Central memory CD4-positive, alpha-beta T cell (primary cell): Measurements from ENCODE around the gene CFAP58.

Experiments used
- DNase-seq: peaks from one replicate; pipeline ENCODE4 v3.0.0; 2022

Gene CFAP58

DNA sequence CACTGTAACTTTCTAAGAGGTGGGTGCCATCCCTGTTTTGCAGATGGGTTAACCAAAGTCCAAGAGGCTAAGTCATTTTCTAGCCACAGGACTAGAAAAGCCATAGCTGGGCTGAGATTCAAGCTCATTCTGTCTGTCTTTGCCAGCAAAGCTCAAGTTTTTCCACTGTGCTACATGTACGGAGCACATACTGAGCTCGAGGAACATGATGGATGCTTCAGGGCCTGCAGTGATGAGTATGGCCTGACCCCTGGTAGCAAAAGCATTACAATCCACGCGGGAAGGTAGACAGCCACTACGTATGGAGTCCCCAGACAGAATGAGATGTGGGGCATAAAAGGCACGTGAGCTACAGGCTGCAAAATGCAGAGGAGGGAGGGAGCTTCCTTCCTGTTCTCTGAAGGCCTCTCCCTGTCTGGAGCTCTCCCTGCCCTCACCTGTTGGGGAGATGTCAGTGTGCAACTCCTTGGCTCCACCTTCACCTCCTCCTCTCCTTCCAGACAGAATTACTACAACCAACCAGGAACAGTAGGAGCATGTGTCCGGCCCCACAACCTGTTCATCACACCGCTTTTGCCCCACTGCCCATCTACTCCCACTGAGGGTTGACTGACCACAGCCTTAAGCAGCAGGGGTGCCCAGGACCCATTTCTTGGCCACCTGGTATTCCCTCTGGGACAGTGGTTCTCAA is 31.8 kb upstream of the CFAP58 start:
- DNase-seq, result peak; percentile 43

DNA sequence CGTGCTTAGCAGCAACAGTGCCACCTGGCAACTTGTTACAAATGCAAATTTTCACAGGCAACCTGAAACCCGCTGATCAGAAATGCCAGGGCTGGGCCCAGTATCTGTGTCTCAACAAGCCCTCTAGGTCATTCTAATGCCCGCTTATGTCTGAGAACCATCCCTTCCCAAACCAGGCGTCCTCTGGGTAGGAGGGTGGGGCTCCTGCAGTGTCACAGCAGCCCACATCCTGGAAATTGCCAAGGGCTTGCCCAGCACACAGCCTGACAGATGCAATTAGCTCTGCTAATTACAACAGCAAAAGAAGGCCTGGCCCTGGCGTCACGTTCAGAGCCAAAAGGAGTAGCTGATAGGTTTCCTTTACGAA is 31.2 kb upstream of the CFAP58 start:
- peak; percentile 28 for DNase-seq

DNA sequence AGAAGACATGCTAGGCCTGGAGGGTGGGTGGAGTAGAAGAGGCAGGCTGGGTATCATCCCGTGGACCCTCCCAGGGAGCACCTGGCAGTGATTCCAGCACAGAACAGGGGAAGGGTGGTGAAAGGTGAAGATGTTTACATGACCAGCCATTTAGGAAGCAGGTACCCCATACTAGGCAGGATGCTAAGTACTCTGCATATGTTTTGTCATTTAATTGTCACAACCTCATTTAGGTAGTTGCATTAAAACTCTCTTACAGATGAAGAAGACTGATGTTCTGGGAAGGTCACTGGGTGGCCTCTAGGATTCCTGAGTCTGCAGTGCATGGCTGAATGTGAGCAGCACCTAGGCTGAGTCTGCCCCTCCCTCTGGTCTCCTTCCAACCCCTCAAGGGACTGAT is 30.5 kb upstream of the CFAP58 start:
- no peak for DNase-seq

DNA sequence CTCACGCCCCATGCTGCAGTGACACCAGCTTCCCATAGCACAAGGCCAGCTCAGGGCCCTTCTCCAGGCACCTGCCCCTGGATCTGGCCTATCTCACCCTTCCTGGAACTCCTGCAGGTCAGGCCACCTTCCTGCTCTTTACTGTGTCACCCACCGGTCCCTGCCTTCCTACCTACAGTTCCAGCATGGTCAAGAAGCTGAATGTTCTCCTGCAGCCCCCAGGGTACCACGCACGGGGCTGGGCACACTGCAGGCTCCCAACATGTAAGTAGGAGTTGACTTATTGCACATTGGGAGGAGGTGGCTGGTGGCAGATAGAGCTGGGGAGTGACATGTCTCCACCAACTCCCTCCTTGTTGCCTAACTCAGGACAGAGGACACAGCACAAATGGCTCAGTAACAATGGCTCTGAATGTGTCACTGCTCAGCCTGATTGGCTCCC is 29.9 kb upstream of the CFAP58 start:
- no peak for DNase-seq

DNA sequence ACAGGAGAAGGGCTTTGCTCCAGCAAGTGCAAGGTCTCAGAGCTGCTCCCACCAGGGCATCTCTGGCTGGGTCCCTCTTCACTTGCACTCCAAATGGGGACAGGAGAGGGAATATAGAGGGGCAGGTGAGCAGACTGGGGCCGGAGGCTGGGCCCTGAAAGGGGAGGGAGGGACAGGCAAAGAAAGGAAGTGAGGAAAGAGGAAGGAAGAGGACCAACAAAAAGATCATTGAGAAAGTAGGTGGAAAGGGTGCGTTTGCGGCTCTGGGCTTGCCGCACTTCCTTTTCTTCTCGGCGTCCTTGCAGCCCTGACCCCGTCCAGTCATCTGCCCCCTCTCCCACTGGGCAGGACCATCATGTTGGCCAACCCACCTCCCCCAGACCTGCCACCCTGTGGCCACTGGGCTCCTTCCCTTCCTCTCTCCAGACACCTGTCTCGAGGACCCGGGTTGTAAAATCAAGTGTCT is 29.4 kb upstream of the CFAP58 start:
- DNase-seq, result no peak

DNA sequence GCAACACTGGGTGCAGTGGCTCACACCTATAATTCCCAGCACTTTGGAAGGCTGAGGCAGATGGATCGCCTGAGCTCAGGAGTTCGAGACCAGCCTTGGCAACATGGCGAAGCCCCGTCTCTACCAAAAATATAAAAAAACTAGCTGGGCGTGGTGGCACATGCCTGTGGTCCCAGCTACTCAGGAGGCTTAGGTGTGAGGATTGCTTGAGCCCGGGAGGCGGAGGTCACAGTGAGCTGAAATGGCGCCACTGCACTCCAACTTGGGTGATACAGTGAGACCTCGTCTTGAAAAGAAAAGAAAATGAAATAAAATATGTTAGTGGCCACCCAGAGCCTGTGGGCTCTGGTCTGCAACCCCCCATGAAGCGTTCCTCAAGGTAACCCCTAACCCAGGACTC is 28.7 kb upstream of the CFAP58 start:
- DNase-seq, result no peak

DNA sequence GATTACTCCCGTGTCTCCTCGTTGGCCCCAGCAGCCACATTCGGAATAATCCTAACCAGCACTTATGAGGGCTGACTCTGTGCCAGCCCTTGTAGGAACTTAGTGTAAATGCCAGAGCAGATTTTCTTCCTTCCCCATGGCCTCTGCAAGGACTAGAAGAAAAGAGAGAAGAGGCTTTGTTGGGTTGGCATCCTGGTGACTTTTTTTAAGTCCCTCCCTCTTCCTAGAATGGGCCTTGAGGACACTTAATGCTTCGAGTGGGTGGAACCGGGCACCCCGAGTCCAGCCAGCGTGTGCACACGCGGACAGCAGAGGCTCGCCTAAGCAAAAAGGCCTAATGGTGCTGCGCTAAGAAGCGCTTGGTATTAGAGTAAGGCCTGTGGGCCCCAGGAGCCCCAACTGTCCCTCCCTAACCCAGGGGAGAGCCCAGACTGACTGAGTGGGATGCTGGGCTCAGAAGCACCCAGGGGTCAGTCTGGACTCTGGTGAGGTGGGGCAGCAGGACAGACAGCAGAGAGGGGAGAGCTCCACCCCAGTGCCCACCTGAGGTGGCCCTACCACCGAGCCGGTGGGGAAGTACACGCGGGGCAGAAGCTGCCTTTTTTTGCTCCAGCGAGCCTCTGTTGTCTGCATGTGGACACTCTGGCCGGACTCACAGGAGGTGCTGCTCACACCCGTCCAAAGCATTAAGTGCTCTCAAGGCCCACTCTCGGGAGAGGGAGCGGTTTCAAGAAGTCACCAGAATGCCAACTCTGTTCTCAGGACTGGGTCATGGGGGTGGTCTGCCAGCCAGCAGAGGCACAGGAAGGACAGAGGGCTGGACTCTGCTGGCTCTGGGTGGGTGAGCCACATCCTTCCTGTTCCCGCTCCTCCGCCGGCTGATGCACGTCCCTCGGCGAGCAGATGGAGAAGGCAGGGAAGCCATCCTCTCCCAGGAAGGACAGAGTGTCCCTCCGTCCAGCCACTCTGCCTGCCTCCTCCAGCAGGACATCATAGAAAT is 27.9 kb upstream of the CFAP58 start:
- no peak for DNase-seq

DNA sequence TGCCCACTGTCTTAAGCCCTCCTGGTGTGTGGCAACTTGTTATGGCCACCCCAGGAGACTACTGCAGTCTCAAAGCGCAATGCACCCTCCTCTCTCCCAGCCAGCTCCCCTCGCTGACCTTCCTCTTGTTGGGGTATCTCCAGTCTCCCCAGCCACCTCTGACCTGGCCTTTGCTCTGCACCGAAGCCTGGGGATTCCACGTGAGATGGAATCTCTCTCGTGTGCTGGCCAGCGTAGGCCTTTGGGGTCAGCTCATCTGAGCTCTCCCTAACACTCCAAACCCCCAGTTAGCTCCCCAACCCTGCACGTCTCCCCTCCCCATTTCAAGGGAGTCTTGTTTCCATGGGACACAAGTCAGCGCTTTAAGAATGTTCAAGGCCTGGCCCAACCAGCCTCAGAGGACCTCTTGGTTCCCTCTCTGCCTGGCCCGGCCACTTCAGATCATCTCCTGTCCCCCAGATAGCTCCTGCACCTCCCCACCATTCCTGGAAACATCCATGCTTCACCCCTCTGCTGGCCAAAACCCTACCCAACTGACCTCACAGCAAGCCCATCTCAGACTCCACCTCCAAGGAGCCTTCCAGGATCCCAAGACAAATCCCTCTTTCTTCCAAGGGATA is 26.5 kb upstream of the CFAP58 start:
- DNase-seq, result no peak

DNA sequence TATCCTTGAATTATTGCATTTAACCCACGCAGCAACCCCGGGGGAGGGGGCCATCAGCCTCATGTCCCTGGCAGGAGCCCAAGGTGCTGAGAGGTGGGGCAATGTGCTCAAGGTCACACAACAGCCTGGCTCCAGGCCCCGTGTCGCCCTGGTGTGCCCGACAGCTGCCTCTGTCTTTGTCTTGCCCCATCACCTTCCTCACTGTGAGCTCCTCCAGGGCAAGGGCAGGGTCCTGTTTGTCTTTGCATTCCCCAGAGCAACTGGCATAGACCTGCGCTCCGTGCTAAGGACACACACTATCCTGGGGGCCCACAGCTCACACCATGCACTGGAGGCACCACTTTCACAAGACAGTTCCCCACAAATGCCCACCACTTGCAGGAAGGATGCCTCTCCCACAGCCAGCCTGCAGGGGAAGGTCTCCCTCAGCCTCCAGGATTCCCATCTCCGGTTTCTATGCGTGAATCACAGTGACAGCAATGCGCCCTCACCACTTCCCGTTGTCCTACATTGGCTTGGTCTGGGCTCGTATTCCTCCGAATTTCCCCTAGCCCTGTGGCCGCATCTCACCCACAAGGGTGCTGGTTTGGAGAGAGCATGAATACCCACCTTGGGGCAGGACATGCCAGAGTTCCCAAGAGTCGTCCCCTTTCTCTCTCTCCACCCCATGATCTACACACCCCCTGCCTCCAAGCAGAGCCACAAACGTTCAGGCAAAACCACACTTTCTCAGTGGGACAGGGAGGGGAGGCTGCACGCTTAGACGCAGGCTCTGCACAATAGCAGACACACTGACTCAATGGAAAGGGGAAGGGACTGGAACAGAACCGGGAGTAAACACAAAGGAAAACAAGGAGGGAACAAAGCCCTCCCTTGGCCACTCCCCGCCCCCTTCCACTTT is 25.6 kb upstream of the CFAP58 start:
- DNase-seq, result no peak

DNA sequence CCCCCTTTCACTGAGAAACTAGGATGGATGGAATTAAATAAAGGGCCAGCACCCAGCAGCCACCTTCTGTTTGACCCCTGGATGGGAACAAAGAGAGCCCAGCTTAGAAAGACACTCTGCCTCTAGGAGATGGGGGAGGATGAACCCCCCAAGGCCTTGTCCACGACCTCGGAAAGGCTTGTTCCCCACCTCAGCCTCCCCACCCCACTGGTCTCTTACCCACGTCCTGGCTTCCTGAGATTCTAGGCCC is 25.1 kb upstream of the CFAP58 start:
- no peak for DNase-seq

DNA sequence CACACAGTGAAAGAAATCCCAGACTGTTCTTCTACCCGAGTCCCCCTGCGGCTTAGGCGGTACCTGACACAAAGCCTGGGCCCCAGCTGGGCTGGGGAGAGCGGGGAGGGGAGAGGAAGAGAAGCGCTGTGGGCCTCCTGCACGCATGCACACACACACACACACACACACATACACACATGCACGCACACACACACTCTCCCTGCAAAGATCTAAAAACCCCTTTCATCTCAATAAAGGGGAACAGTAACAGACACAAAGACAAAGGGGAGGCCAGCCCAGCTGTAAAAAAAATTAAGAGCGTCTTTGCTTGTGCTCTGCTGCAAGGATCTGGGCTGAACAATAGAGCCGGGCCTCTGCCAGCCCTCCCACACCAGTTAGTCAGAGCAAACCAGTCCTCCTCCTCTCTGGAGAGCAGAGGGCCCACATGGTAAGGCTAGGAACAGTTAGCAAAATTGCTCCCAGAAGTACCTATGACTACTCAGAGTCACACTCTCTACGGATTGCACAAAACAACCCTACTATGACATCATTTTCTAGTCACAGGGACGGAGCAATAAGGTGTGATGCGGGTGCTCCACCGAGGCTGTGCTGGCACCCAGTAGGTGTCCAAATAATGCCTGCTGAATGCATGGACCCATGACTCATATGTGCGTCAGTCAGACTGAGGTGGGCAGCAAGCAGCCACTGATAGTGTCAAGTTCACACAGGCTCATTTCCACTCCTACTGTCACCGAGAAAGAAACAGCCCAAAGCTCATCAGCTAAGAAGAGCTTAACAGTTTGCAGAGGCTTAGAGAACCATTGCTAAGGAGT is 24.5 kb upstream of the CFAP58 start:
- peak; percentile 78 for DNase-seq

DNA sequence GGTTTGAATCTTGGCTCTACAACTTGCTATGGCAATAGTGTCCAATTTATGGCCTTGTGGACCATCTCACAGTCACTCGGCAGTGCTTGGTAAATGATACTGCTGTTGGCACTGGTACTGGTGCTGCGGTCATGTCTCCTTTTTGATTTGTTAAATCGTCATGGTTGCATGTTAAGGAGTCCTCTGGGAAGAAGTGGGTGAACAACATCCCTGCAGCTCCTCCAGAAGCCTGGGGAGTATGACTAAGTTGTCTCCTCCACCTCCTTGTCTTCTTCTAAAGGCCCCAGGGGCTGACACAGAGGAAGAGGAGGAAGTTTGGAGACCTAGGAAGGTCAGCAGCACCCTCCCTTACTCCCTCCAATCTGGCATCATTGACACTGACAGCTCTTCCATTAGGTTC is 23.9 kb upstream of the CFAP58 start:
- DNase-seq, result no peak

DNA sequence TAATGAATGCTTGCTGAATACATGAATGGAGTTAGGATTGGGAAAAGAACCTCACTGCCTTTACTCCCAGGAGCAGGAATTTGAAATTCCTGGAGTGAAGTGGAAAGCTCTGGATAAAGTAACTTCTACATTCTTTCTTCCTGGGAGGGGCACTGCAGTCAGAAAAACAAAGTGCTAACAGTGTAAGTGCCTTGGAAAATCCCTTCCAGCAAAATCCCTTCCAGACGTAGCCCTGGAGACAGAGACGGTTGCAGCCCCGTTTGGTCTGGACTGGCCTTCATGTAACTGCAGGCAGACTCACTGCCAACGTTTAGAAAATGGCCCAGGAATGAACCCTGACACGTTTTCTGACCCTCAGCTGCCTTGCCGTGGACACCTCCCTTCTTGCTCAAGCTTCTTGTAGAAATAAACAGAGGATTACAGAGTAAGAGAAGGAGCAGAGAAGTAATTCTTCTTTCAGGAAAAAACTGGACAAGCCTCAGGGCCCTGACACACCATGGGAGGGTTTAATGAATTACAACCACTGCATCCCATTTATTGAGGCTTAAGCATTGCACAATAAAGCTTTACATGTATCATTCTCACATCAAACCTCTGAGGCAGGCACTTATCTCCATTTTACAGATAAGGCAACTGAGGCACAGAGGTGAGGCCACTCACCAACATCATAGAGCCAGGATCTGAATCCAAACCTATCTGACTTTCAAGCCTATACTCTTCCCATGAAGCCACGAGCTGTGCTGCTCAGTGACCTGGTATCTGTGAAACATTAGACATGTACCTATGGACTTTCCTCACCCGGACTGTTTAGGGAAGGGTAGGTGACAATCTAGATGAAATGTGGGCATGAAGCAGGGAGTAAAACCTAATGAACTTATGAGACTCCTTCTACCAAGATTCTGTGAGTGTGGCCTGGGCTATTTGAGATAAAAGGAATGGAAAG is 23.2 kb upstream of the CFAP58 start:
- no peak for DNase-seq

DNA sequence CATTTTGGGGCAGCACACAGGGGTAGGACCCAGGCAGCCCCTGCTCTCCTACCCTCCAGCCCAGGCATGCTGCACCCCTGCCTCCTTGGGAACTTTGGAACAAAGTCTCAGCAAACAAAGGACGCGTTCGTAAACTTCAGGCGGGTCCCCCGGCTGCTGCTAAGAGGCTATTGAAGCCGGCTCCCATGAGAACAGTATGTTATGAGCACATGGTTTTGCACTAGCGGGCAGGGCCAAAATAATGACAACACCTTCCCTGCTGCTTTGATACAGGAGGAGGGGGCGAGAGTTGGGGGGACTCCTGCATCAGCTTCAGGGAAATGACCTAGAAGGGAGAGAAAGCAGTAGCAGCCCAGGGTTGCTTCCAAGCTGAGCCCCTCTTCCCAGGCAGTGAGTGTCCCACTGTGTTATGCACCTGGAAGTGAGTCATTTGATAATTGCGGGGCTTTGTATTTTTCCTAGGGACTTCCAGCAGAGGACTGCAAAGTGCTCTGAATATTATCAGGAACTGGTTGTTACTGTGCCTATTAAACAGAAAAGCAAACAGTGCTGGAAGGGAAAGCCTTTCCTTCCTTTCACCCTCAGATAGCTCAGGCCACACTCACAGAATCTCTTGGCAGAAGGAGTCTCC is 22.3 kb upstream of the CFAP58 start:
- no peak for DNase-seq

DNA sequence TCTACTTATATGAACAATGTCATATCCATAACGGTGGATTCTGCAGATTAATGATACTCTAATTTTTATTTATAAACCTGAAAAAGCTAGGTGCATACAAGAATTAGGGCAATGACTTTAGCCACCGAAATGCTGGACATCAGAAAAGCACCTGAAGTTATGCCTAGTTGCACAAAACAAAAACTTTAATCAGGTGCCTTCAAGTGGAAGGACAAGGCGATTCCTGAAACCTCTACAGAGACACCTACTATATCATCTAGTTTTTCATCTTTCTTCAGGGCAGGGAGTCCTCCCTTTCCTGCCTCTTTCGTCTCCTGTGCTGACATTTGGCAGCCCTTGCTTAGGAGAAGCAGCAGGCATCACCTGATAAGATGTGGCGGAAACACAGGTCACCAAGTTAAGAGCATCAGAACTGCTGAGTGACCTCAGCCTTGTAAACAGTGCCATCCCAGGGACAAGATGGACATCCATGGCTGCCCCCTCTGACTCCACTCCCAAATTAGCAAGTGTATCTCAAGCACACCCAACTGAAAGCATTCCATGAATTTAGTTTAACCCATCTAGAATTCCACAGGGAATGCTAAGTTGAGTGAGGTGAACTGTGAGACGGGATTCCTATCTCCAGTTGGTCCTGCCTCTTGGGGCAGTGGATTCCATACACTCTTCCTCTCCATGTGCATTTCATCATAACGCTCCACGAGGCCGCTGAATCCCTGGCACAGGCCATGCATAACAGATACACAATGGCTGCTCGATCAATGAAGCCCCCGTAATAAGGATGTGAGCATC is 21.2 kb upstream of the CFAP58 start:
- no peak for DNase-seq

DNA sequence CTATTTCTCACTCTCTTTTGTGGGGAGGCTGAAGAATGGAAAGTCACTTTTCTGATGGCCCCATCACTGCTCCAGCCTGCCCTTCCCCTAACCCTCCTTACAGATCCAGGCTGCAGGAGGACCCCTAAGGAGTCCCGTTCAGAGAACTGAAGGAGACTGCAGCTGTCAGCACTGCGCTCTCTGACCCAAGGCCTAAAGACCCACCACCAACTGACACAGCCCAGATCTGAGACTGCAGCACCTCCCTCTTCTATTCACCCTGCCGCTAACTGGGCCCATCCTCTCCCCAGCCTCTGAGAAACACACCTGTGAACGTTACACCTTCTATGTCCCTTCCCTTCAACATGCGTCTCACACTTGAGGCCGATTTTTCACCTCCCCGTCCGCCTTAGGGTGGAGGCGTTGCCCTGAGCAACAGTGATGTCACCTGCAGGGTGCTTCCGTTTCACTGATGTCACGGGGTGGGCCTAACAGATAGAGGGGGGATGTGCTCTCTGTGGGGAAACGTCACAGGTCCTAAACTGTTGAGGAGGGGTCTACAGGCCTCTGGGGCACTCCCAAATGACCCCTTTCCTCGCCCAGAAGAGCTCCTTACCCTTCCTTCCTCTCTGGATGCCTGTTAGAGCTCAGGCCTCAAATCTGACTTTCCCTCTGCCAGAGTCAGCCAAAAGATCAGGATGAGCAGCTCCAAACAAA is 20.5 kb upstream of the CFAP58 start:
- peak; percentile 69 for DNase-seq

DNA sequence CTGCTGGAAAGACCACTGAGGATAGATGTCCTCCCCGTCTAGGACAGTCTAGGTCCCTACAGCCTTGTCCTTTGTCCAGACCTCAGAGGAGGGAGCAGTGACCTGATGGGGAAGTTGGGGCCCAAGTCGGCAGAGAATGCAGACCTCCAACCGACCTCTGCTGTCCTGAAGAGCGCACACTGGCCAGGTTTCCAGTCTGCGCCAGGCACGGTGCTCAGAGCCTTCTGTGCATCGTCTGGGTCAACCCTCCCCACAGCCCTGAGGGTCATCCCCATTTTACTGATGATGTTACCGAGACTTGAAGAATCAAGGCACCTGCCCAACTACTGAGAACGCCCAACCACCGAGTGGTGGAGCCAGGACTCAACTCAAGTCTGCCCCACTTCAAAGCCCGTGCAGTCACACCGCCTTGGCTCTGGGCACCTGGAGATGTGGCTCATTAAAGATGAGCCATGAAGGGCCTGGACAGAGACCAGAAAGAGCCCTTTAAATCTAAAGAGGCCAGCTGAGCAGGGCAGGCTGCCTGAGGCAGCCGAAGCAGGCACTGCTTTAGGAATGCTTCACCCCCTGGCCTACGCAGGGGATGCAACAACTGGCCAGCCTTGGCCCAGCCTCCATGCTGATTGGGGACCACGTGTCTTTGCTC is 19.8 kb upstream of the CFAP58 start:
- DNase-seq, result no peak

DNA sequence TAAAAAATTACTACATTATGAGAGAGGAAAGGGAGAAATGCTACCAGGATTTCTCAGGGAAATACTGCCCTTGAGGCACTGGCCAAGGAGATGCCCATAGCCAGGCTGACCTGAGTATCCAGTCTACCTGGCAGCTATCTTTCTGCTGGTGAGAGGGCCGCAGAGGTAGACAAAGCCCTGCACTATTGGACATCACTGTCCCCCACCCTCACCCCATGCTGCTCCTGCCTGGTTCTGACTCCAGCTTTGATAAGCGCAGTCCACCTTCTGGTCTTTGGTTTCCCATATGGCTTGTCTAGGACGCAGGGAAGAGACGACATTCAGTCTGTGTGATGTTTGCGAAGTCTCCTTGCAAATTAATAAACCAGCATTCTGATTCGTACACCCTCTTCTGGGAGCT is 19.1 kb upstream of the CFAP58 start:
- DNase-seq, result no peak
